G401 (cell line): ENCODE data around the gene ZNF383. TPM values are rescaled to one million over a fixed set of nuclear protein-coding genes. Genes with fewer than 3 reads are reported as not detected.
"Not testable (repeated sequence)": the region's sequence is repeated elsewhere in the genome, so short reads cannot be mapped to it uniquely, and the experiment has no call there.

Experiments used
- DNase-seq: peaks from one replicate; pipeline ENCODE4 v3.0.0-alpha.2; 2015; ENCODE audit warnings: low spot score
- in situ Hi-C: cut with HindIII; loops from 2 replicates; pipeline ENCODE4 v1.10.0; 2016; ENCODE audit warnings: low sequenced_read_pairs, mixed read lengths
- total RNA-seq: library from RNA; depleted of rRNA; stranded (reverse); fragments of >200 nt; shearing (Covaris generic); gene quantifications from 2 replicates; pipeline ENCODE4 v1.2.3, GENCODE V29; 2014; rRNA removed

Gene ZNF383
- 2.2 and 4.7 TPM in 2 replicates for total RNA-seq

- peak; percentile 94 for DNase-seq
- in situ Hi-C loops = no loop called here
Observed at GRCh38 chr19:37217775-37218591, at the start of gene ZNF383. Gene ZNF383, plus strand, starts transcription at chr19:37218214. Its CDS starts 12,240 bp downstream, at chr19:37230454.

- peak; percentile 99 for DNase-seq
- in situ Hi-C loops = no loop called here
Observed at GRCh38 chr19:37172368-37173366, 45.3 kb upstream of the ZNF383 start, which contains the start of gene ZNF585A. Gene ZNF585A, minus strand, starts transcription at chr19:37172695. Its CDS starts 2,785 bp downstream, at chr19:37169910.

GRCh38 chr19:37186071-37186470 is 31.9 kb upstream of the ZNF383 start:
- in situ Hi-C loops, DNase-seq: not testable (repeated sequence)

GRCh38 chr19:37195248-37195647 is 22.8 kb upstream of the ZNF383 start:
- in situ Hi-C loops, DNase-seq: not testable (repeated sequence)

- DNase-seq, in situ Hi-C loops: not testable (repeated sequence)
Observed at GRCh38 chr19:37197115-37197514, 20.9 kb upstream of the ZNF383 start.

GRCh38 chr19:37197768-37198167 is 20.2 kb upstream of the ZNF383 start:
- no peak for DNase-seq
- in situ Hi-C loops = no loop called here

GRCh38 chr19:37217480-37217774 is 587 bp upstream of the ZNF383 start:
- no peak for DNase-seq
- in situ Hi-C loops = no loop called here

GRCh38 chr19:37218592-37218935 is 550 bp downstream of the ZNF383 start:
- in situ Hi-C loops = no loop called here
- DNase-seq = no peak

- no peak for DNase-seq
- in situ Hi-C loops = no loop called here
Observed at GRCh38 chr19:37220383-37220782, 2.4 kb downstream of the ZNF383 start.

GRCh38 chr19:37221136-37221535 is 3.1 kb downstream of the ZNF383 start:
- in situ Hi-C loops = no loop called here
- DNase-seq = no peak

- in situ Hi-C loops = no loop called here
- DNase-seq = no peak
Observed at GRCh38 chr19:37226248-37226647, 8.2 kb downstream of the ZNF383 start.

- peak; percentile 16 for DNase-seq
- in situ Hi-C loops = no loop called here
Observed at GRCh38 chr19:37227996-37228395, 10.0 kb downstream of the ZNF383 start.

- in situ Hi-C loops = no loop called here
- no peak for DNase-seq
Observed at GRCh38 chr19:37243206-37243632, 25.2 kb downstream of the ZNF383 start.

GRCh38 chr19:37251308-37252229 is 33.6 kb downstream of the ZNF383 start:
- in situ Hi-C loops = no loop called here

GRCh38 chr19:37263028-37263427 is 45.0 kb downstream of the ZNF383 start:
- DNase-seq, in situ Hi-C loops: not testable (repeated sequence)

More at GRCh38 chr19:37251308-37252229, 33.6 kb downstream of the ZNF383 start:
- peak; percentile 92 for DNase-seq

- in situ Hi-C loops = not testable (repeated sequence)
Observed at GRCh38 chr19:37267005-37267404, 49.0 kb downstream of the ZNF383 start.

GRCh38 chr19:37267755-37268154 is 49.7 kb downstream of the ZNF383 start:
- DNase-seq, in situ Hi-C loops: not testable (repeated sequence)

More at GRCh38 chr19:37267005-37267404, 49.0 kb downstream of the ZNF383 start:
- not testable (repeated sequence) for DNase-seq

- in situ Hi-C loops, DNase-seq: not testable (repeated sequence)
Observed at GRCh38 chr19:37280656-37281055, 62.6 kb downstream of the ZNF383 start.

GRCh38 chr19:37284020-37284419 is 66.0 kb downstream of the ZNF383 start:
- in situ Hi-C loops, DNase-seq: not testable (repeated sequence)
